HG03571 (cell line): ENCODE measurements around the gene PPP1R7.

Experiments used
- ATAC-seq: cut with Tn5 transposase; IDR thresholded peaks from one replicate; pipeline ENCODE4 v1.9.1; 2021; ENCODE audit not compliant: unreplicated experiment

Gene PPP1R7

DNA sequence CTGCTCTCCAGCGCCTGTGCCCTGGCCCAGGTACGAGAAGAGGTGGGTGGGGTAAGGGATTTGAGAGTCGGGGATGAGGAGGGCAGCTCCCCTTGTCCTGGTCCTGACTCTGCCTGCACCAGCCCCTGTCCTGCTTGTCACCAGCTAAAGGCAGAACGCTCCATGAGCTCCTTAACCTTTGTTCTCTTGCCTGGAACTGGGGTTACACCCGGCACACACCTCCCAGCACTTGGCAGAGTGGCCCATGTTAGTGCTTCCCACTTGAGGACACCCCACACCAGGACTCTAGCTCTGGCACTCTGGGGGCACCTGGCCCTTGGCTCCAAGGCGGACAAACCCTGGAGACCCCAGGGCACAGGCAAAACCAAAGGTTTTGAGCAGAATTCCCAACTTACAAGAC lies 57.4 kb downstream of the PPP1R7 start:
- ATAC-seq: no peak

GRCh38 chr2:241208058-241208457 lies 57.8 kb downstream of the PPP1R7 start:
- no peak for ATAC-seq

DNA sequence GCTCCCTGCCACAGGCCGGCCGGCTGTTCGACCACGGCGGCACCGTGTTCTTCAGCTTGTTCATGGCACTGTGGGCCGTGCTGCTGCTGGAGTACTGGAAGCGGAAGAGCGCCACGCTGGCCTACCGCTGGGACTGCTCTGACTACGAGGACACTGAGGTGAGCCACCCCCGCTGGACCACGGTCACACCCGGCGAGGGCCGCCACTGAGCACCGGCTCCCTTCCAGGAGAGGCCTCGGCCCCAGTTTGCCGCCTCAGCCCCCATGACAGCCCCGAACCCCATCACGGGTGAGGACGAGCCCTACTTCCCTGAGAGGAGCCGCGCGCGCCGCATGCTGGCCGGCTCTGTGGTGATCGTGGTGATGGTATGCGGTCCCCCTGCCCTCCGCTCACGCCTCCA lies 59.0 kb downstream of the PPP1R7 start:
- ATAC-seq: no peak

DNA sequence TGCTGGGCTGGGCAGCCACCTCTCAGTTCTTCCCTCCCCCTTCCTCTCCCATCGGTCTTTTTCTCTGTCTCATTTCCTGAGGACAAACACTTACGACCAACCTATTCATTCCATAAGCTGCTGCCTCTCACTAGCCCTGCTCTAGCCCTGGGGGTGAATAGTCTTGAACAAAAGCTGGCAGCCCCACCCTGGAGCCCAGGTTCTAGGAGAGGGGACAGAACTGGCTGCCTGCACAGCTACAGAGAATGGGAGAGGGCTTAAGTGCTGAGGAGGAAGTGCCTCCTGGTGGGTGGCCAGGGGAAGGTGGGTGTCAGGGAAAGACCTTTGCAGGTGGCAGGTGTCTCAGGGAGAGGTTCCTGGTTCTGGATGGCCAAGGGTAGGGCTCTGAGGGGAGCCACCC lies 61.0 kb downstream of the PPP1R7 start:
- ATAC-seq: no peak

DNA sequence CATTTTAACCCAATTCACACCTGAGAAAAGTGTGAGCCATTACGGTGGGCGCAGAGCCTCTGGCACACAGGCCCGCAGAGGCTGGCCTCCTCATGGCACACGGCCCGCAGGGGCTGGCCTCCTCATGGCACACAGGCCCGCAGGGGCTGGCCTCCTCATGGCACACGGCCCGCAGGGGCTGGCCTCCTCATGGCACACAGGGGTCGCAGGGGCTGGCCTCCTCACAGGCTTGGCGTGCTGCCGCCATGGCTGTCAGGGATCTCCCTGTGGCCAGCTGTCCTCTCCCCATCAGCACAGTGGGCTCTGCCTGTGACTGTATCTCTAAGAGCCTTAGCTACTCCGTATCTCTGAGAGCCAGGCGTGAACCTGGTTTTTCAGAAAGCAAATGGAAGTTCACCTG lies 62.8 kb downstream of the PPP1R7 start:
- ATAC-seq: no peak

GRCh38 chr2:241213567-241213966 lies 63.3 kb downstream of the PPP1R7 start:
- no peak for ATAC-seq

GRCh38 chr2:241214209-241214608 lies 63.9 kb downstream of the PPP1R7 start:
- no peak for ATAC-seq

GRCh38 chr2:241214766-241215165 lies 64.5 kb downstream of the PPP1R7 start:
- ATAC-seq: no peak

DNA sequence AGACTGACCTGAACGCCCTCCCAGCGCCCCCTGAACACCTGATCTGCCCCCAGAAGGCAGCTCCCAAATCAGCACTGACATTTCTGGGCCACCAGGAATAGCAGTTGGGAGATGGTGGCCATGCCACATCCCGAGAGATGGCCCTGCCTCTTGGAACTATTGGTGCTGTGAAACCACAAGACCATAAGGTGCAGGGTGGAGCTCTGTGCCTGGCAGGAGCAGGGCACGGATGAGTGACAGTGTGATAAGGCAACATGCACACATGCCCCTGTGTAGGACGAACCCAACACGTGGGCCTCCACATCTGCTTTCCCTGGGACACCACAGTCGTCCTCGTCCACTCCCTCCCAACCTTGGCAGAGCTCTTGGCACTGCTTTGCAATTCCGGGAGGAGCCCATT lies 65.2 kb downstream of the PPP1R7 start:
- ATAC-seq: no peak

DNA sequence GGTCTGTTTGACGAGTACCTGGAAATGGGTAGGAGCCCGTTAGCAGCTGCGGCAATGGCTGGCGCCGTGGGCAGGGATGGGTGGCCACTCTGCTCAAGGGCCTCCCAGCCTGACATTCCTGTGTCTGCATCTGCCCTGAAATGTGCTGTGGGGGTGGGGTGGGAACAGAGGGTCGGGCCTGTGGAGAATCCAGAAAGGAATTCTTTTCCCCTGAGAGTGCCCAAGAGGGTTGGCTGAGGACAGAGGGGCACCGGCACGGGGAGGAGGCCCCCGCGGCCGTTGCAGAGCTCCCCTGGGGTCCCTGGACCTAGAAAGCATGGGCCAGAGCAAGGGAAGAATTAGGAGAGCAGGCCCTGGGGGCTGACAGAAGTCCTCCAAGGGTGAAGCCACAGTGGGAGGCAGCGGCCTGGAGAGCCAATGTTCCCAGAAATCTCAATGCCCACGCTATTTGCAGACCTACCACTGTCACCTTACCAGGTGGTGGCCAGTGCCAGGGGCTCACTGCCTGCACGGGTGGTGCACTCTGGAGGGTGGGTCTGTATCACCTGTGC lies 66.0 kb downstream of the PPP1R7 start:
- no peak for ATAC-seq

- peak; percentile 52 for ATAC-seq
Observed at GRCh38 chr2:241217320-241218031, 67.2 kb downstream of the PPP1R7 start.

DNA sequence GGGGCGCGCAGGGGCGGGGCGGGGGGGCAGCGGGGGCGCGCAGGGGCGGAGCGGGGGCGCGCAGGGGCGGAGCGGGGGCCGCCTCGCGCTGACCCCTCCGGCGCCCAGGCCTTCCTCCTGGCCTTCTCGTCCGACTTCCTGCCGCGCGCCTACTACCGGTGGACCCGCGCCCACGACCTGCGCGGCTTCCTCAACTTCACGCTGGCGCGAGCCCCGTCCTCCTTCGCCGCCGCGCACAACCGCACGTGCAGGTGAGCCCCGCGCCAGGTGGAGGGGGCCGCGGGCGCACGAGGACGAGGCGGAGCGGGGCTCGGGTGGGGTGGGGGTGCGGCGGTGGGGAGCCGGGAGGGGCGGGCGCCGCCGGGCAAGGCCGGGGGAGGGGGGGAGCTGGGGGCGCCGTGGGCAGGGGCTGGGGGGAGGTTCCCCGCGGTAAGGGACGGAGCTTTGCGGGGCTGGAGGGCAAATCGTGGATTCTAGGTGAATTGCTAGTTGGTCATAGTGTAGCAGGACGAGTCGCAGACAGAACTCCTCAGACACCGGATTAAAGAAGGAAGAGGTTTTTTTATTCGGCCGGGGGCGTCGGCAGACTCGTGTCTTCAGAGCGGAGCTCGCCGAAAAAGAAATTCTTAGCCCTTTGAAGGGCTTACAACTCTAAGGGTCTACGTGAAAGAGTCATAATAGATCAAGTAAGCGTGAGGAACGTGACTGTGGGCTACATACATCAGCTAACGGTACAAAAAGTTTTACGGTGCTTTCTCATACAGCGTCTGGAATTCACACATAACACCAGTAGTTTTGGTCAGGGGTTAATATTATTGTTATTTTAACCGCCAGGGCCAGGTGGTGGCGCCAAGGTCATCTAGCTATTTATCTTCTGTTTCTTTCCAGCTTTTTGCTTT lies 68.1 kb downstream of the PPP1R7 start:
- no peak for ATAC-seq

DNA sequence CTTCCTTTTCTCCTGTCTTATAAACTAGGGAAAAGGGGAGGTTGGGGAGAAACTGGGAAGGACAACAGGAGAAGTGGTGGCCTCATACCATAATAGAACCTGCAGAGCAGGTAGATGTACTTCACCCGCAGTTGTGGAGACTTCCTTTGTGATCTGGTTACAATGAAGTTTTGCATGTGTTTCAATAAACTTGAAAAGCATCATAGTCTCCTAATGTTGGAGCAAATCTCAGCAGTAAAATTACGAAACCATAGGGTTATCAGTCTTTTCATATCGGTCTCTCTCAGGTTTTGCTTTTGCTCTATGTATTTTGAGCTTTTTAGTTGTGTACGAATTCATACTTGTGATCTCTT lies 68.7 kb downstream of the PPP1R7 start:
- ATAC-seq: no peak

DNA sequence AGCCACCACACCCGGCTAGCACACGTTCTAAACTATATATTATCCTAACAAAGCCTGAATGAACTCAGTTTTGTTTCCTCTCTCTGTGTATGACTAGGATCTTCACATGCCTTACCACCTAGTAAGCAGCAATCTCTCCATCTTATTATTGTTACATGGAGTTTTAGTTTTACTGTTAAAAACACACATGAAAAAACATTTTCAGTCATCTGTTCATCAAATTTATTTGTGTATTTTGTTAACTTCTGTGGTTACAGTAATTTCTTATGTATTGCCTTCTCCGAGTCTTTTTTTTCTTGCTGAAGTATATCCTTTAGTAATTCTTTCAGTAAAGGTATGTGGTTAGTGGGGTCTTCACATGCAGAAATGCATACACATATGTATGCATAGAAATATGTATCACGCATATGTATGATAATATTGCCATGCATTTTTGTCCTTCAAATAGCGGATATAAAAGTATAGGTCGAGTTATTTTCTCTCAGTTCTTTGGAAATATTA lies 69.6 kb downstream of the PPP1R7 start:
- ATAC-seq: no peak

DNA sequence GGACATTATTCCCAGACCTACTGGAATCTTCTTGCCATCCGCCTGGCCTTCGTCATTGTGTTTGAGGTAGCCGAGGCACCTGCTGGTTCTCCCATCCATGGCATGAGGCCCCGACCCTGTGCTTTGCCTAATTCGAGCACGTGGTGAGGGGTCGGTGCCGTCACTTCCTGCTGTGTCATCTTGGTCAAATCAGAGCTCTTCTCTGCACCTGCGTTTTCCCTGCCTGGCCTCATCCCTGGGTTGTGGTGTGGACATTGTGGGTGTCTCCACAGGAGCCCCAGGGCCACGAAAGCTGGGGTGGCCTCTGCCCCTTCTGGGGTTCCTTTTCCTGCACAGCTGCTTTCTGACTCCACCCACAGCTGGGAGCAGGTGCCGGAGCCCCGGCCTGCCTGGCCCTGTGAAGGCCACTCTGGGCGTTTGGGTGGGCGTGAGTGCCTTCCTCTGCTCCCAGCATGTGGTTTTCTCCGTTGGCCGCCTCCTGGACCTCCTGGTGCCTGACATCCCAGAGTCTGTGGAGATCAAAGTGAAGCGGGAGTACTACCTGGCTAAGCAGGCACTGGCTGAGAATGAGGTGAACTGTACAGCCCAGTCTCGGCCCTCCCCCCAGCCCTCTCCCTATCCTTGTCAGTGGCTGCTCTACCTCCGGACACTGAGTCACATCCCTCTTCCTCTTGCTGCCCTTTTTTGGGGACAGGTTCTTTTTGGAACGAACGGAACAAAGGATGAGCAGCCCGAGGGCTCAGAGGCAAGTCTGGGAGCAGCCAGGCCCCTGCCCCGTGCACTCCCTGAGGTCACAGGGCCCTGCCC lies 73.1 kb downstream of the PPP1R7 start:
- ATAC-seq: no peak

- no peak for ATAC-seq
Observed at GRCh38 chr2:241224018-241224850, 74.0 kb downstream of the PPP1R7 start.

DNA sequence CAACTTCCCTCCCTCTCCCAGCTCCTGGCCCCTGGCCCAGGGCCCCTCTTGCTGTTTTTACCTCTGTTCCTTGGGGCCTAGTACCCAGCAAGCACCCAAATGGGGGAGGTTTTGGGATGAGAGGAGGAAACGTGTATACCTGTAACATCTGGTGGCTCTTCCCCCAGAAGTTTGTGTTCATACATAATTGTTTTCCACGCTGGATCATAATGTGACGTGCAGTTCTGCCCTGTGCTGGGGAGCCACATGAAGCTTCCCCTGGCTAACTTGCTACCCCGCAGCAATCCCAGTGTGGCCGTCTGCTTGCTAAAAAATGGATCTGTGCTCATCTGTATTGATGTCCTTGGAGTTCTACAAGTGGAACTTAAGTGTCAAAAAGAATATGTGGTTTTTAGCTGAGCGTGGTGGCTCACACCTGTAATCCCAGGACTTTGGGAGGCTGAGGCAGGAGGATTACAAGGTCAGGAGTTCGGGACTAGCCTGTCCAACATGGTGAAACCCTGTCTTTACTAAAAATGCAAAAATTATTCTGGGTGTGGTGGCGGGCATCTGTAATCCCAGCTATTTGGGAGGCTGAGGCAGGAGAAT lies 74.7 kb downstream of the PPP1R7 start:
- no peak for ATAC-seq

DNA sequence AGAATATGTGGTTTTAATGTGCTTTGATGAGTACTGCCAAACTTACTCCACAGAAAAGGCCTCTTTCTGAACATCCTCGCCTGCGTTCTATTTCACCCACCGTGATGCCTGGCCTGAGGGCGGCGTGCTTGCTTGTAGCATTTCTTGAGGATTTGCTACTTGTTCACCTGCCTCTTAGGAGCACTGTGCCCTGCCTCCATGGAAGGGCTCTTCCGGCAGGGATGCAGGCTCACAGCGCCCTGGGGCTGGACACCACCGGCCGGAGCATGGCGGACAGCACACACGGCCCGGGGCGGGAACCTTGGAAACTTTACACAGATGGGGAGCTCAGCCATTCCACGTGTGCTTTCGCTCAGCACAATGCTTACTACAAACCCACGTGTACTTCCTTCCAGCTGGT lies 75.3 kb downstream of the PPP1R7 start:
- no peak for ATAC-seq

DNA sequence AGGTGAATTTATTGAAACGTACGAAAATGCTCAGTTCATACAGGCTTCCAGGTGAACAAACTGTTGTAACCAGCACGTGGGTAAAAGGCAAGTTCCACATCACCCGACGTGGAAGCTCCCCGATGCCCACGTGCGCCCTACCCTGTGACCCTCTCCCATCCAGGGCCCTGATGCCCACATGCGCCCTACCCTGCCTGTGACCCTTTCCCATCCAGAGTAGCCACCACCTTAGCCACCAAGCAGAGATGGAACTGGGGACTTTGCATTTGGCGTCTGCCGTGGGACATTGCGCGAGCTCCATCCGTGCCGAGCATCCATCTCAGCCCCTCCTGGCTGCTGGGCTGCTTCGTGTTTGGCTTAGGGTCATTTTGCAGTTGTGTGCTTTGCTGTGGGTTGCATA lies 75.7 kb downstream of the PPP1R7 start:
- ATAC-seq: no peak
